ENCODE results near the gene HTR7.
"Not testable (repeated sequence)": the region's sequence is repeated elsewhere in the genome, so short reads cannot be mapped to it uniquely, and the experiment has no call there.

The HTR7 gene

DNA sequence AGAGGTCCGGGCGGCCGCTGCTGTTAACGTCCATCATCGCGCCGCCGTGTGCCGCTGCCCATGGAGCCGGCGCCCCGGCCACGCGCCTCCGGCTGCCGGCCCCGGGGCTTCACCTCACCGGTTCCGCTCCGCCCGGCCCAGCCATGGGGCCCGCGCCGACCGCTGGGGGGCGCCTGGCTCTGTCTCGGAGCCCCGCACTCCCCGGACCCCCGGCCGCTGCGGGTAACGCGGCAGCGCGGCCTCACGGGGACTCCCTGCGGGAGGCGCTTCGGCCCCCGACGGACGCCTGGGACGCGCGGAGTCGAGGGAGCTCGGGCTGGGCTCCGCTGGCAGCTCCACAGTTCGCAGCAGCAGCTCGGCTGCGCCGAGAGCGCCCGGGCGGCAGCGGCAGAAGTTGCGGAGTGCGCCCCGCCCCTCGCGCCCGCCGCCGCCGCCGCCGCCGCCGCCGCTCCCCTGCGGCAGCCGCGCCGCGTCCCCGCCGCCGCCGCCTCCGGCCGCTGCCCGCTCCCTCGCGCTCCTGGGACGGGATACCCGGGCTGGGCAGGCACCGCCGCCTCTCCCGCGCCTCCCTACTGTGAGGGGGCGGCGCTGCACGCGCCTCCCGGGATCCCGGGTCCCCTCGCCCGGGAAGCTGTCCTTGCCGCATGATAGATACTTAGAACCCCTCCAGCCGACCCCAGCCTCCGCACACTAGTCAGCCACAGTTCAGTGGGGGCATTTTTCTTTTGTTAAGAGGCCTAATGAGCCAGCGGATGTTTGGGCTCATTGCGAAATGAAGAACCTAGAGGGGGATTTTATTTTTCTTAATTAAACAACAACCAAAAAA, at the start of gene HTR7:
Gene HTR7, minus strand, starts transcription at position 405 of the 826 bp plus-strand sequence. Its CDS starts 368 bp downstream, at position 37.
- DNase-seq: peak; percentile 67

- DNase-seq: no peak
These were observed 48.8 kb upstream of the HTR7 start for GRCh38 chr10:90906596-90906995.

GRCh38 chr10:90905925-90906324, 48.1 kb upstream of the HTR7 start:
- DNase-seq: no peak

DNA sequence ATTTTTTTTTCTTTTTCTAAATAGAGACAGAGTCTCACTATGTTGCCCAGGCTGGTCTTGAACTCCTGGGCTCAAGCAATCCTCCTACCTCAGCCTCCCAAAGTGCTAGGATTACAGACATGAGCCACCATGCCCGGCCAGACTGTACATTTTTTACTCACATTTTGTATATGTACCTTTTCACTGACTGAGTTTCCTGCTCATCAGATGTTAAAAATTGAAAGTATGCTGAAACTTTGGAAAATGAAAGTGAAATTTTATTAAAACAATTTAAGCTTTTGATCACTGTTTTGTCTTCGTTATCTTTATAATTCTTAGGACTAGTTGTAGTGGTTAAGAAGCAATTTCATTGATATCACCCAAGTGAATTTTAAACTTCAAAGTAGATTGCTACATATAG, 39.1 kb upstream of the HTR7 start:
- DNase-seq: not testable (repeated sequence)

GRCh38 chr10:90893190-90893589, 35.4 kb upstream of the HTR7 start:
- DNase-seq: no peak

DNA sequence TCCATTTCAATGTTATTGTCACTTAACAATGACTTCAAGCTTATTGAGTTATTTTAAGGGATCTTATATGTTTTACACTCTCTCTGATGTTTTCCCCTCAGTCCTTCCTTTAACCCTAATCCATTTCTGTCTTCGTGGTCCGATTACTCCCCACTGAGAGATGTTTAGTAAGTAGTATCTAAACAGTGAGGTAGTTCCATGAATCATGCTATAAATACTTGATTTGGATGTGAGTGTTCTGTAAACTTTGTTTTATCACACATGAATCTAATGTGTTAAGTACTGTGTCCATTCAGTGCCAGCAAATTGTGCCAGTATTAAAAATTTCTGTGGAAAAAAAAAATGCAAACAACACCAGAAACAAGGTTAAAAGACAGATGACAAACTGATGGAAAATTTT, 32.5 kb upstream of the HTR7 start:
- DNase-seq: no peak

- DNase-seq: no peak
These were observed 31.8 kb upstream of the HTR7 start for GRCh38 chr10:90889636-90890035.

GRCh38 chr10:90888387-90888786, 30.5 kb upstream of the HTR7 start:
- DNase-seq: no peak

DNA sequence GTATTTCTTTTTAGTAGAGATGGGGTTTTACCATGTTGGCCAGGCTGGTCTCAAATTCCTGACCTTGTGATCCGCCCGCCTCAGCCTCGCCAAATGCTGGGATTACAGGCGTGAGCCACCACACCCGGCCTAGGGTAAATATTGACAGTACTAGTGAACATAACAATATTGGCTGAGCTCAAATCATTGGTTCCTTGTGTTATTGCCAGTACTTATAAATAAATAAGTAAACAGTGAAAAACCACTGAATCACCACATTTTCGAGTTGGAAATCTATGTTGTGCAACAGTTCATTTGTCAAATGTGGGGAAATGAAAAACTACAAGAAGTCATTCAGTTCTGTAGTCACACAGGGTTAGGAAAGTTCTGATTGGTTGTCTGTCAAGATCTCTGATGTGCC, 29.7 kb upstream of the HTR7 start:
- DNase-seq: no peak

DNA sequence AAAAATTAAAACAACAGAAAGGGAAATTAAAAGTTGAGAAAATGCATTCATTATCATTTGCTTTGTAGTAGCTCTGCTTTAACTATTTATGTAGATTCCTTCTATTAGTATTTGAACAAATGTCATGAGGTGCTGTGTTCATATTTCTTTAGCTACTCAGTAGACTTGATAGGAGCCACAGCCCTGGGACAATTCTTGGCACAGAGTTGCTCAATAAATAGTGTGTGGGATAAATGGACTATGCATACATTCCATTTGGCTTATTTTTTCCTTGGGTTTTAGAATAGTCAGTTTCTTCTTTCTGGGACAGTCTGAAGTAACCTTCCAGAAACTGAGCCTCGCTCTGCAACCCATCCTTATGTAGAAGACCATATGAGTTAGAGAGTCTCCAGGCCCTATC, 27.3 kb upstream of the HTR7 start:
- no peak for DNase-seq

GRCh38 chr10:90884431-90884830, 26.6 kb upstream of the HTR7 start:
- no peak for DNase-seq

DNA sequence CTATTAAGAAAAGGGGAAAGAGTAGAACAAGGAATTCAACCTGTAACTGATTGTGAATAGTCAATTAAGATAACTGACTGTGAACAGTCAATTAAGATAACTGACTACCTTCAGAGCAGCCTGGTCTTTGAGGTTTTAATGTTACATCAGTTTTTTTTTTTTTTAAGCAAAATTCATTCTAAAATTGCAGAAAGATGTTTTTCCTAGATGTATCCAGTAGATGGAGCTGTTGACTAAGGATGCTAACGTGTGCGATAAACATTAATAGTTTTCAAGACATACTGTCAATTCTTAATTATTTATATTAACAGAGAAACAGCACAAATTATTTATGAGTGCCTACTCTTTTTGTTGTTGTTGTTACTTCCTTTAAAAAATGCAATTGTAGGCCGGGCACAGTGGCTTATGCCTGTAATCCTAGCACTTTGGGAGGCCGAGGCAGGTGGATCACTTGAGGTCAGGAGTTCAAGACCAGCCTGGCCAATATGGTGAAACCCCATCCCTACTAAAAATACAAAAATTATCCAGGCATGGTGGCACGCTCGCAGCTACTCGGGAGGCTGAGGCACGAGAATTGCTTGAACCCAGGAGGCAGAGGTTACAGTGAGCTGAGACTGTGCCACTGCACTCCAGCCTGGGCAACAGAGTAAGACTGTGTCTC, 22.4 kb upstream of the HTR7 start:
- peak; percentile 19 for DNase-seq

DNA sequence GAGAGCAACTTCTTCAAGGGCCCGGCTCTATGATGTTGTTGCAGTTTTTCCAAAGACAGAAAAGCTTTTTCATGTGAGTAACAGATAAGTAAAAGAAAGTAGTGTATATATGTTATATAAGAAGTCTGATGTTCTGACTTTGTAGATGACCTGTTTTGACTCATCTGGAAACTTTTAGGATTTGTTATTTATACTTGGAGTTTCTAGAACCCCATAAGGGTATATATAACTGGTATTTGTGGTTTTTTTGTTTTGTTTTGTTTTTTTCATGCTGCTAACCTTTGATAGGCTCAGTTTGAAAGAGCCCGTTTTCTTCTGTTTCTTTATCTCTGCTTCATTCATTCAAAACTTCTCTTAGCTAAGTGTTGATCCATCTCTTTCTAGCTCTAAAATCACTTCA, 21.2 kb upstream of the HTR7 start:
- no peak for DNase-seq

DNA sequence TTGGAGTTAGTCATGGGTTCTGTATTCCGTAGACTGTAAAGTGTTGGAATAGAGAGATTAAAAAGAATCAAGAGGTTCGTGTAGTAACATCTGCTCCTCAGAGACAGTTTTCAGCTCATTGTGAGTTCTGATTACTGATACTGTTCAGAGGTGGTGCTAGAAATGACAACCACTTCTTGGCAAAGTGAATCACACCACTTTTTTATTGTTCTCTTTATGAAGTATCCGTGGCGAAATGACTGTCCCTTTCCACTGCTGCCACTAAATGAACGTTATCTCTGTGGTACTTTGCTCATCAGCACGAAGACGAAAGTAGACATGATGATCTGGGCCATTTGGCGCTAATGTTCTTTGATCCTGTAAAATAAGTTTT, 14.8 kb upstream of the HTR7 start:
- DNase-seq: no peak

DNA sequence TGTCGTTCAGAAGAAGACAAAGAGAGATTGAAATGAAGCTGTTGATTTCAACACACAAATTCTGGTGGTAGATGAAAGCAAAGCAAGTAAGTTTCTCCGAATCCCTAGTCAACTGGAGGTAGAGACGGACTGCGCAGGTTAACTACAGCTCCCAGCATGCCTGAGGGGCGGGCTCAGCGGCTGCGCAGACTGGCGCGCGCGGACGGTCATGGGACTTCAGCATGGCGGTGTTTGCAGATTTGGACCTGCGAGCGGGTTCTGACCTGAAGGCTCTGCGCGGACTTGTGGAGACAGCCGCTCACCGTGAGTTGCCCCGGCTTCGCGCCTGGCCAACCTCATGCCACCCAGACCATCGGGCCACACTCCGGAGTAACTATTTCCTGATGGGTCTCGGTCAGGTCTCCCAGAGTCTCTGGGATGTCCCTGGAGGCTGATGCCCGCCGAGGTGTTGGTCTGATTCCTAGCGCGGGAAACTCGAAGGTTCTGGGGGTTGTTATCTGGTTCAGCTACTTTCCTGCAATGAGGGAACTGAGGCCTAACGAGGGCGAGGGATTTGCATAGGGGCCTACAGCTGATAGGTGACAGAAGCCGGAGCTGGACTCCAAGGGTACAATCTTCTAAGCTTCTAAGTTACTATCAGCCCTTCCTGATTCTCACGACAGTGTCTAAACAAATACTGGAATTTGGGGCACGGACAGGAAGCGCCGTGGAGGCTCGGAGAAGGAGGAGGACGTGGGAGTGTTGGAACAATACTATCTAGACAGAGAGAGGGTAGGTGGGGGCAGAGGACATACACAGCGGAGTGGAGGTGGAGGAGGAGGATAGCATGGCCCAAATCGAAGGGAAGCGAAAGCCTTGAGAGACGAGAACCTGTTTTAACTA, 14.2 kb upstream of the HTR7 start, which contains the start of gene RPP30:
Gene RPP30, plus strand, starts transcription at position 209 of the 882 bp plus-strand sequence. Its CDS starts 13 bp downstream, at position 222.
- peak; percentile 82 for DNase-seq

GRCh38 chr10:90871279-90871765, 13.5 kb upstream of the HTR7 start:
- DNase-seq: peak; percentile 79

DNA sequence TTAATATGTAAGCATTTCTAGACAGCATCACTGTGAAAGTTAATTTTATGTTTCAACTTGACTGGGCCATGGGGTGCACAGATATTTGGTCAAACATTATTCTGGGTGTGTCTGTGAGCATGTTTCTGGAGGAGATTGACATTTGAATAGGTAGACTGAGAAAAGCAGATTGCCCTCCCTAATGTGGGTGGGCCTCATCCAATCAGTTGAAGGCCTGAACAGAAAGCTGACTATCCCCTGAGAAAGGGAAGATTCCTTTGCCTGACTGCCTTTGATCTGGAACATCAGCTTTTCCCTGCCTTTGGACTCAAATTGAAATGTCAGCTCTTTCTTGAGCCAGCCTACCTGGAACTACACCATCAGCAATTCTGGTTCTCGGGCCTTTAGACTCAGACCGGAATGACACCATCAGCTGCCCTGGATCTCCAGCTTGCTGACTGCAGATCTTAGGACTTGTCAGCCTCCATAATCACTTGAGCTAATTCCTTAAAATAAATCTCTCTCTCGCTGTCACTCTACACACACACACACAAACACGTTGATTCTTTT, 8.3 kb upstream of the HTR7 start:
- DNase-seq: no peak

DNA sequence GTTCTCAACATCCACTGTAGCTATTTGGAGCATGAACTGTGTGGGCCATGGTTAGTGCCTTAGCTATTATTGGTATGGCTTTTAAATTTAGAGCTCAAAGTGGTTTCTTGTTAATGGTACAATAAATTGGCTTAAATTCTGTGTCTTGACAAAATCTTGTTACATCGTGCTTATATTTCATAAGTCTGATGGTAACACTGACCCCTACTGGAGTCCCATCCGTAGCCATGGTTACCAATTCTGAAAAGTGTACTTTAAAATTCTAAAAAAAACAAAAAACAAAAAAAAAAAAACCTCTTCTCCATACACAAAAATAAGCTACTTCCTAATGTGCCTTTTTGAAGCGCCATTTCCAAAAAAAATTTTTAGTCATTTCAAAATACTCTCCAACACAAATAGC, 7.6 kb upstream of the HTR7 start:
- peak; percentile 1 for DNase-seq

DNA sequence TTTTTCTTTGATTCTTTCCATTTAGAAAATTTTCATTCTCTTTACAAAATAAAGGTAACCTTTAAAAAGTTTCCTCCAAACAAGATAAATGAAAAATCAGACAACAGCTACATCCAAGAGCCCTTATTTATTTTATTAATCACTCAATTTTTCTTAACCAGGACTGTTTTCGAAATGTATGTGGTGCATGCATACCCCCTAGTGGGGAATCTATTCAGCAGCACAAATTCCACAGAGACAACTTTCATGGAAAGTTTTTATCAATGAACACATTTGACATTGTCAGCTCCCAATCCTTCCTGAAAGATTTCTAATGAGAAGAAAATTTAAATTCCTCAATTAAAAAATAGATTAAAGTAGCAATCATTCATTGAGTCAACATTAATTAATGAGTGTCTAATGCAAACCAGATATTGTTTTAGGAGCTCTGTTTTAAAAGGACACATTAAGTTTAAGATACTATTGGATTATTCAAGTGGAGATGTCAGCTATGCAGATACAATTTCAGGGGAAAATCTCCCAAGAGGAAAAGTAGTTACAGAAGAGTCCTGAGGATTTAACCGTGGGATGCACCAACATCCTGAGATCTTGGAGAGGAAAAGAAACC, 5.2 kb upstream of the HTR7 start:
- DNase-seq: peak; percentile 21

- DNase-seq: no peak
These were observed 3.0 kb upstream of the HTR7 start for GRCh38 chr10:90860790-90861189.

DNA sequence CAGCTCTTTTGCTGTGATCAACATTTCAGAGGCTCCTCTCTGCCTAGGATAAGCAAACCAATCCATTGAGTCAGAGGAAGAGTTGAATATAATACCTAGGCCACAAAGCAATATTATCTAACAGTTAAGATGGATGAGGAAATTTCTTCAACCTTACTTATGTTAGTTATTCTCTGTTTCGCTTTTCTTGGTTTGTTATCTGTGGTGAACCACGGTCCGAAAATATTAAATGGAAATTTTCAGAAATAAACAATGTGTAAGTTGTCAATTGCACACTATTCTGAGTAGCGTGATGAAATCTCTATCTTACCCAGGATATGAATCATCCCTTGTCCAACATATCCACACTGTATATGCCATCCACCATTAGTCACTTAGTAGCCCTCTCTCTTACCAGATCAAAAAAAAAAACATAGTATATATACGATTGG, 1.5 kb upstream of the HTR7 start:
- no peak for DNase-seq

DNA sequence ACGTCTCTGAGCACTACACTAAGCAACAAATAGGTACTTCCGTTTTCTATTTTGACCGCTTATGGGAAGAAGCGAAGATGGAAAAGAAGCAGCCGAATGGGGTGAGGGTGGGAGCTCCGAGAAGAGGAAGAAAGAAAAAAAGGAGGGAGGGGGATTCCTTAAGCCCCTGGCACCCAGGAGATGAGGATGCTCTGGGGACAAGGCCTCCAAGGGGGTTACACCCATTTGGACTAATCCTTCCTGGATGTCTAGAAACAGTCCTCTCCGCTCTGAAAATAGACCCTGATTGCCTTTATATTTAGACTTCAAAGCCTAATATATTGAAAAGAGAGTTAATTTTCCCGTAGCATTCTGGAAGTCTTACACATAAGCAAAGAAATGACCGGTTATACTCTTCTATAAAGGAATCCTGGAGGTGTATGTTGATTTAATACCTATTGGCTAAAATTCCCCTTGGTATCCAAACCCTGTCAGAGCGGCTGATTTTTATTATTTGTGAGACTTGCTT, 676 bp upstream of the HTR7 start:
- DNase-seq: no peak

Data from NCI-H82 (cell line).